Fibroblast of mammary gland (primary cell): ENCODE measurements around the gene KIAA0408.

ENCODE experiments used
- DNase-seq: peaks from one replicate; pipeline ENCODE4 v3.0.0-alpha.2; 2010; ENCODE audit warnings: low read depth
- H3K4me3 ChIP-seq: 2 replicates; pipeline ENCODE4 v1.5.1; 2011; ENCODE audit warnings: low read depth, mild to moderate bottlenecking, low read length, moderate library complexity; ENCODE audit not compliant: control insufficient read depth
- TF ChIP-seq, protein P1 (sequence below): conservative IDR thresholded peaks from 2 replicates; pipeline ENCODE4 v1.5.1; 2011; ENCODE audit warnings: low read depth, low read length, inconsistent platforms; ENCODE audit not compliant: control insufficient read depth, insufficient read depth

KIAA0408 gene

DNA sequence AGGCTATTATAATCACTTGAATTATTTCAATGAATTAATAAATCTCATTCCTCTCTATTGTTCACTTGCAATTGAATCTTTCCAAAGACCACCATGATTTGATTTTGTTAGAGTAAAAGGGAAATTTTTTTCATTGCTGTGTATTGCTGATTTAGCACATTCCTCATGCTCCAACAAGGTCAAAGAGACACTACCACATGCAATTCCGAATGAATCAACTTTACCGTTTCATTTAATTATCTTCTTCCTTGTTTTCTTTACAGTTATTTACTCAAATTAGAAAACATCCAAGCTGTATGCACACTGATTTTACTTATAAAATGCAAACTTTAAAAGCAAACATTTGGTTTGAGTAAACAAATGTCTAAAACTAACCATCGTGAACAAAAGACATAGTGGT, 967 bp downstream of the KIAA0408 start:
- DNase-seq = no peak
- H3K4me3 ChIP-seq = no peak overlapping the region
- TF ChIP-seq, protein P1, sequence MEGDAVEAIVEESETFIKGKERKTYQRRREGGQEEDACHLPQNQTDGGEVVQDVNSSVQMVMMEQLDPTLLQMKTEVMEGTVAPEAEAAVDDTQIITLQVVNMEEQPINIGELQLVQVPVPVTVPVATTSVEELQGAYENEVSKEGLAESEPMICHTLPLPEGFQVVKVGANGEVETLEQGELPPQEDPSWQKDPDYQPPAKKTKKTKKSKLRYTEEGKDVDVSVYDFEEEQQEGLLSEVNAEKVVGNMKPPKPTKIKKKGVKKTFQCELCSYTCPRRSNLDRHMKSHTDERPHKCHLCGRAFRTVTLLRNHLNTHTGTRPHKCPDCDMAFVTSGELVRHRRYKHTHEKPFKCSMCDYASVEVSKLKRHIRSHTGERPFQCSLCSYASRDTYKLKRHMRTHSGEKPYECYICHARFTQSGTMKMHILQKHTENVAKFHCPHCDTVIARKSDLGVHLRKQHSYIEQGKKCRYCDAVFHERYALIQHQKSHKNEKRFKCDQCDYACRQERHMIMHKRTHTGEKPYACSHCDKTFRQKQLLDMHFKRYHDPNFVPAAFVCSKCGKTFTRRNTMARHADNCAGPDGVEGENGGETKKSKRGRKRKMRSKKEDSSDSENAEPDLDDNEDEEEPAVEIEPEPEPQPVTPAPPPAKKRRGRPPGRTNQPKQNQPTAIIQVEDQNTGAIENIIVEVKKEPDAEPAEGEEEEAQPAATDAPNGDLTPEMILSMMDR = no peak

DNA sequence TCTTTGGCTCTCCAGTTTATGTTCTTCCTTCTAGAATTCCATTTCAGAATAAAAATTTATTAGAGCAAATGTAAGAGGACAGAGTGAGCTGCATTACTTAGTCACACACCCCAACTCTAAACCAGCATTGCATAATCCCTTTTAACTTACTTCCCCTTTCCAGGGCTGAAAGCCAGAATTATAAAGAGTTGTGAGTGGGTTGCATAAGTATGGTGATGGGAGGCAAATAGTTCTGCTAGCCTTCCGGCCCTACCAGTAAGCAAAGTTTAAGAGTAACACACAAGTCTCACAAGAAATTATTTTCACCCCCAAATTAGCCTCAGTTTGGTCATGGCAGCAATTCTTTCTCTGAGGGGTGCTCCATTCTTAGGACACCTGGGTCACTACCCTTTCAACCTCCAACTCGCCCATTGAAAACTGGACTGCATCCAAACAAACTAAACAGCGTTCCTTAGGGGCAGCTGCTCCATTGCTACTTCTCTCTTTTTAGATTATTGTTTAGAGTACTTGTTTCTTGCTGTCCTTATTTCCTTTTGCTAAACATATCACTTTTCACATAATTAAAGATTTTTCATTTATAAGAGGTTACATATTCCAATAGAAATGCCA, 1.6 kb downstream of the KIAA0408 start:
- no peak overlapping the region for H3K4me3 ChIP-seq
- TF ChIP-seq, protein P1 = no peak

DNA sequence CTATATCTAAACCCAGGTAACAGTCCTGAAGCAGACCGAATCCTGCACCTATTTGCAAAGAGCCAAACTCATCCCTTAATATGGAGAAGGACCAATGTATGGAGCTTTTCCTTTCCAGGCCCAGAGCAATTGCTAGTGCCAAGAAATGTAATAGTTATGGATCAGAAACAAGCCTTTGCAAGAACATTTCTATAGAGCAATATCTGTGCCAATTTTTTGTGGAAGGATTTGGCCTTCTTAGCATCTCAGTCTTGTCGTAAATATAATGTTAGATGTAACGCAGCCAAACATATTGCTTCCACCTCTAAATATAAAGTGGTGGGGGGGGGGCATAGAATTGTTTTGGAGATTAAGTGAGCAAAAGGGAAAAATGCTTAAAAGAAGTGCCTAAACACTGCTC, 2.7 kb downstream of the KIAA0408 start:
- no peak overlapping the region for H3K4me3 ChIP-seq
- TF ChIP-seq, protein P1 = no peak
- DNase-seq = no peak

More for the DNA sequence above, 1.6 kb downstream of the KIAA0408 start:
- DNase-seq = peak; percentile 86

DNA sequence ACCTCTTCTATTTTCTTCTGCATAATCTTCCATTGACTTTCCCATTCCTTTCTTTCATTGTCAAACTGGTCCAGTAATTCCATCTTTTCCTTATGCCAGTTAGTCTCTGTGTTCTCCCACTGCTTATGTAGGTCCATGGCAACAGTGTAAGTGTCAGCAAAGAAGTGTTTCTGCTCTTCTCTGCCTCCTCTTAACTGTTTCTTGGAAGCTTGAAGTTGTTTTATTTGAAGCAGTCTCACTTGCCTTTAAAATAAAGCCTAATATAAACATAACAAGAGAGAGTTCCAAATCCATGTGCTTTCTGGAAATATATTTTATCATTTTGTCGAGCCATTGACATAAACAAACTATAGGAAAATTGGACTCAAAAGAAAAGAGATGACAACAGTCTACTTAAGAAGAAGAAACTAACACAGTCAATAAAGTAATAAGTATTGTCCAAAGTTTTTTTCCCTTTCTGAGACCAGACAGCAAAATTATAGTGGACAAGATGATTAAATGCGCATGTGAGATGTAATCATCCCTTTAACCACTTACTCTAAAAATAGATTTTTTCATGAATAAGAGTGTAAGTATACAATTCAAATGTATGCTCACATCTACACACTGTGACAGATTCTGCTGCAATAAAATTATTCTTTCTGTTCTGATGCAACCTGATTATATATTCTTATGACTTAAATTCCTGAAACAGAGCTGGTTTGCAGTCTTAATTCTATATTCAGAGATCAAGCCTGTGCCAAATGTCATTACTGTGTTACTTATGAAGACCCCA, 5.2 kb downstream of the KIAA0408 start:
- no peak overlapping the region for H3K4me3 ChIP-seq
- TF ChIP-seq, protein P1 = no peak
- DNase-seq = no peak

DNA sequence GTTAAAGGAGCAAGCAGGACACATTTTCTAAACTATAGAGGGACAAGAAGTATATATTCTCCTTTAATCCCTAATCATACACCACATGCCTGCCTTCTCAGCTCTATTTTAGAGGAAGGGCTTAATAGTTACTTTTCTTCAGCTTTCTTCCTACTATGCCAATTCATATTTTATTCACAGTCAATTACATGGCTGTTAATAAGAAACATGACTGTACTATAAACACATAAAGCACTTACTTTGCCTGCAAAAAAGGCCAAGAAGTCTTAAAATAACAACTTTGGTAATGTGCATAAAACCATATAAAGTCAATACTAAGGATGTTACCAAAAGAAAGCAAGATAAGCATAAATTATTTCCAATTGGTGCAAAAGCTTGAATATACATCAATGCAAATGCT, 6.4 kb downstream of the KIAA0408 start:
- TF ChIP-seq, protein P1 = no peak
- DNase-seq = no peak
- H3K4me3 ChIP-seq = no peak overlapping the region

DNA sequence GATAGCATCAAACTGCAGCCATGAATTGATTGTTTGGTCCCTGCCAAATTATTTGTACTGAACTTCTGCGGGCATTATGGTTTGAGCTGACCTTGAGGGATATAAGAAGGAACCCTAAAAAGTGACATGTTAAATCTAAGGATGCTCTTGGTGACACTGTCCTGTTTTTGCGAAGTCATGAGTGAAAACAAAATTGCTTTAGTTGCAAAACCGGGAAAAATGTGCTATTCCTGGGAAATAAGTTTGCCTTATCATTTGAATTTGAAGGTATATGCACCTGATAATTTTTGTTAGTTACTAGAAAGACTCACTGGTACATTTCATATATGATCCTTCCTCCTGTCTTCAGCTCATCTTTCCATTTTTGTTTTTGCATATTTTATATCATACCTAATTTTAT, 7.8 kb downstream of the KIAA0408 start:
- TF ChIP-seq, protein P1 = no peak
- H3K4me3 ChIP-seq = no peak overlapping the region
- DNase-seq = no peak
